ENCODE results near the gene CARD11.

The CARD11 gene

DNA sequence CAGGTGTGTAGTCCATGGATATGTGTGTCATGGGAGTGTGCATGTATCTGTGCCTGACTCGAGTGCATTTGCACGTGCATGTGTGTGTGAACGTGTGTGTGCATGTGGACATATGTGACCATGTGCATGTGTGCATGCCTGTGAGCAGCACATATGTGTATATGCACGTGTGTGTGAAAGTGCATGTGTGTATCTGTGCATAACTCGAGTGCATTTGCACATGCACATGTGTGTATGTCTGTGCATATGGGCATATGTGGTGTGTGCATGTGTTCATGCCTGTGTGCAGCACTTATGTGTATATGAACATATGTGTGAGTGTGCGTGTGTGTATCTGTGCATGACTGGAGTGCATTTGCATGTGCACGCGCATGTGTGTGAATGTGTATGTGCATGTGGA is 164.3 kb downstream of the CARD11 start:
- TF ChIP-seq, protein P1, sequence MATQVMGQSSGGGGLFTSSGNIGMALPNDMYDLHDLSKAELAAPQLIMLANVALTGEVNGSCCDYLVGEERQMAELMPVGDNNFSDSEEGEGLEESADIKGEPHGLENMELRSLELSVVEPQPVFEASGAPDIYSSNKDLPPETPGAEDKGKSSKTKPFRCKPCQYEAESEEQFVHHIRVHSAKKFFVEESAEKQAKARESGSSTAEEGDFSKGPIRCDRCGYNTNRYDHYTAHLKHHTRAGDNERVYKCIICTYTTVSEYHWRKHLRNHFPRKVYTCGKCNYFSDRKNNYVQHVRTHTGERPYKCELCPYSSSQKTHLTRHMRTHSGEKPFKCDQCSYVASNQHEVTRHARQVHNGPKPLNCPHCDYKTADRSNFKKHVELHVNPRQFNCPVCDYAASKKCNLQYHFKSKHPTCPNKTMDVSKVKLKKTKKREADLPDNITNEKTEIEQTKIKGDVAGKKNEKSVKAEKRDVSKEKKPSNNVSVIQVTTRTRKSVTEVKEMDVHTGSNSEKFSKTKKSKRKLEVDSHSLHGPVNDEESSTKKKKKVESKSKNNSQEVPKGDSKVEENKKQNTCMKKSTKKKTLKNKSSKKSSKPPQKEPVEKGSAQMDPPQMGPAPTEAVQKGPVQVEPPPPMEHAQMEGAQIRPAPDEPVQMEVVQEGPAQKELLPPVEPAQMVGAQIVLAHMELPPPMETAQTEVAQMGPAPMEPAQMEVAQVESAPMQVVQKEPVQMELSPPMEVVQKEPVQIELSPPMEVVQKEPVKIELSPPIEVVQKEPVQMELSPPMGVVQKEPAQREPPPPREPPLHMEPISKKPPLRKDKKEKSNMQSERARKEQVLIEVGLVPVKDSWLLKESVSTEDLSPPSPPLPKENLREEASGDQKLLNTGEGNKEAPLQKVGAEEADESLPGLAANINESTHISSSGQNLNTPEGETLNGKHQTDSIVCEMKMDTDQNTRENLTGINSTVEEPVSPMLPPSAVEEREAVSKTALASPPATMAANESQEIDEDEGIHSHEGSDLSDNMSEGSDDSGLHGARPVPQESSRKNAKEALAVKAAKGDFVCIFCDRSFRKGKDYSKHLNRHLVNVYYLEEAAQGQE (IDR thresholded peaks at IDR 0.05; ENCODE audit: insufficient read depth in 1 of 2, low read depth in 2 of 2, low read length in 2 of 2): no peak
- TF ChIP-seq FOXP2 (optimal IDR thresholded peaks at IDR 0.05; ENCODE audit: borderline replicate concordance, extremely low read depth, extremely low read length, insufficient read depth) (no peak), POLR2AphosphoS5 (IDR thresholded peaks at IDR 0.05; ENCODE audit: low read depth, low read length) (no peak), TAF1 (IDR thresholded peaks at IDR 0.05; ENCODE audit: borderline replicate concordance, insufficient read depth, low read length) (no peak), SIN3A (IDR thresholded peaks at IDR 0.05; ENCODE audit: borderline replicate concordance, insufficient read depth, low read length) (no peak)

DNA sequence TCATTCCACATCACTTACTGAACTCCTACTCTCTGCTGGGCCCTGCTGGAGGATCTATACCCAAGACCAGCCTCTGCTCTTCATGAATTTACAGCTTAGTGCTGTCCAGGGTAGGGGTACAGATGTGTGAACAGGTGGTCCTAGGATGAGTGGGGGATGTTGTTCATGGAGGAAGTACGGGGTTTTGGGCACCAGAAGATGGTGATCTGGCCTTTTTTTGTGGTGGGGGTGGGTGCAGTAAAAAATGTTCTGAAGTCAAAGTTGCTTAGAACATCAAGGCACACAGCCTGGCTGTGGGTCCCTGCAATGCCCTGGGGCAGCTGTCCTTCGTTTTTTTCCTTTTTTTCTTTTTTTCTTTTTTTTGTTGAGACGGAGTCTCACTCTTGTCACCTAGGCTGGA is 165.4 kb downstream of the CARD11 start:
- TF ChIP-seq SIN3A (IDR thresholded peaks at IDR 0.05; ENCODE audit: borderline replicate concordance, insufficient read depth, low read length): no peak
- TF ChIP-seq POLR2AphosphoS5 (IDR thresholded peaks at IDR 0.05; ENCODE audit: low read depth, low read length): no peak
- no peak for TF ChIP-seq FOXP2 (optimal IDR thresholded peaks at IDR 0.05; ENCODE audit: borderline replicate concordance, extremely low read depth, extremely low read length, insufficient read depth)
- no peak for TF ChIP-seq TAF1 (IDR thresholded peaks at IDR 0.05; ENCODE audit: borderline replicate concordance, insufficient read depth, low read length)
- TF ChIP-seq, protein P1 (IDR thresholded peaks at IDR 0.05; ENCODE audit: insufficient read depth in 1 of 2, low read depth in 2 of 2, low read length in 2 of 2): no peak

DNA sequence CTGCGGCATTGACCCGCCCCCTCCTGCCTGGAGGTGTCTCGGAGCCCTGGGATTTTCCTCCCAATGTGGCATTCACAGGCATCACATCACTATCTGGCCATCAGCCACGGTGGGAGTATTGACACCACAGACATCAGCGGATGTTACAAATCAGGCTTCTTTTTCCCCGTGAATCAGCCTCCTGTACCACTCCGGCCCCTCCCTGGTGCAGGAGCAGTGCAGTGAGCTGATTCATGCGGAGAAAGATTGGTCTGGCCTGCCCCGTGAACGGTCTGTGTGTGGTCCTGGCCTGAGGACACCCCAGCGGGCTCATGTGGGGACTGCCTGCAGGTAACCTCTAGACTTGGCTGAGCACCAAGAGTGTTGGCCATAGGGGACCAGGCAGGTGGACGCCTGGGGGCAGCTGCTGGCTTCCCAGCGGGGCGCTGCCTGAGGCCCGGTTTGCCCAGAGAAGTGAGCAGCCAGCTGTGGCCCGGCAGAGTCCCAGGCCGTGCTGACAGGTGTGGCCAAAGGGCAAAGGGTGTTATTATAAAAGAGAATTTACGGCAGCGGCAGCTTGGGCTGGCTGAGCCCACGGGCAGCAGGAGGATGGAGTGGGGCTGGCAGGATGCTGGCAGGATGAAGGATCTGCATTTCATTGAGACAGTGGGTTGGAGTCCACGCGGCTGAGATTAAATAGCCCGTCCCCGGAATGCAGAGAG is 167.5 kb downstream of the CARD11 start:
- no peak for TF ChIP-seq SIN3A (IDR thresholded peaks at IDR 0.05; ENCODE audit: borderline replicate concordance, insufficient read depth, low read length)
- no peak for TF ChIP-seq FOXP2 (optimal IDR thresholded peaks at IDR 0.05; ENCODE audit: borderline replicate concordance, extremely low read depth, extremely low read length, insufficient read depth)
- TF ChIP-seq, protein P1 (IDR thresholded peaks at IDR 0.05; ENCODE audit: insufficient read depth in 1 of 2, low read depth in 2 of 2, low read length in 2 of 2): no peak
- TF ChIP-seq POLR2AphosphoS5 (IDR thresholded peaks at IDR 0.05; ENCODE audit: low read depth, low read length): no peak
- no peak for TF ChIP-seq TAF1 (IDR thresholded peaks at IDR 0.05; ENCODE audit: borderline replicate concordance, insufficient read depth, low read length)

DNA sequence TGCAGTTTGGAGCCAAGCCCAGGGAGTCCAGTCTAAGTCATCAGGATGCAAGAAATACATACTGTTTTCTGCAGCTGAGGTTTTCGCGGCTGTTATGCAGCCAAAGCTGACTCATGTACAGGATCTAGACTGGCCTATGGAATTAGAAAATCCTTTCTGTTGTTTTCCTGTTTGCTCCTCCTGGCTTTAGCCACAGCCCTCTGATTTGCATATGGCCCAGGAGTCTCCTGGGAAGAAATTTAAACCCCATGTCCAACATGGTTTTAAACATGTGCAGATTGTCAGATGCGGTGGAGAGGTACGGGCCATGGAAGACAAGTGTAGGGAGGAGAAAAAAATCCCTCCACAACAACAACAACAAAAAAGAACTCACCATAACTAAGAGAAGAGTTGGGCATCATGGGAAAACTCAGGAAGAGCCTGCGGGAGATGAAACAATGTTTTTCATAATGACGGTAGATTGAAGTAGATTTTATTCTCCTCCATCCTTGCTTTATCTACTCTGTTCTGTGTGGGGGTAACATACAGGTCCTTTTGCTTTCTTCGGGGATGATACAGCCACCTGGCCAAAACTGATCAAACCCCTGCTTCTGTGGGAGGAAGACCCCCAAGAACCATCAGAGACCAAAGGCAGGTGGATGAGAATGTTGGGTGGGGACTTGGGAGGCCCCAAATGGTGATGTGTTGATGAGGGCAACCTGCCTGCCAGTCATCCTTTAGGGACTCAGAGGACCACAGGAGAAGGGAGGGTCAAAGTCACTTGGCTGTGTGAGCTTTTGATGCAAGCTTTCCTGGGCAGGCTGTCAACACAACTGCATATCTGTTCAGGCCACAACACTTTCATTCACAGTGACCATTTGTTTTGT is 169.7 kb downstream of the CARD11 start:
- TF ChIP-seq SIN3A (IDR thresholded peaks at IDR 0.05; ENCODE audit: borderline replicate concordance, insufficient read depth, low read length): no peak
- TF ChIP-seq, protein P1 (IDR thresholded peaks at IDR 0.05; ENCODE audit: insufficient read depth in 1 of 2, low read depth in 2 of 2, low read length in 2 of 2): peak in 1 of 2 experiments; percentile 51; a peak in 1 of 4 replicates
- peak; percentile 100 for TF ChIP-seq POLR2AphosphoS5 (IDR thresholded peaks at IDR 0.05; ENCODE audit: low read depth, low read length)
- no peak for TF ChIP-seq FOXP2 (optimal IDR thresholded peaks at IDR 0.05; ENCODE audit: borderline replicate concordance, extremely low read depth, extremely low read length, insufficient read depth)
- peak; percentile 65; the same call in 1 of the 2 replicates for TF ChIP-seq TAF1 (IDR thresholded peaks at IDR 0.05; ENCODE audit: borderline replicate concordance, insufficient read depth, low read length)

All from PFSK-1 (cell line).